Measurements from ENCODE around the gene KCTD5.

Gene KCTD5

GRCh38 chr16:2748757-2749455, 66.6 kb downstream of the KCTD5 start:
- H3K4me3 ChIP-seq (ENCODE audit: low read depth, low read length), result no peak overlapping the region

- H3K4me3 ChIP-seq (ENCODE audit: low read depth, low read length), result no peak overlapping the region
Measured at GRCh38 chr16:2749476-2749875, 67.2 kb downstream of the KCTD5 start.

- H3K4me3 ChIP-seq (ENCODE audit: low read depth, low read length), result no peak overlapping the region
Measured at GRCh38 chr16:2749936-2750335, 67.6 kb downstream of the KCTD5 start.

GRCh38 chr16:2751577-2752034, 69.3 kb downstream of the KCTD5 start:
- peak overlapping the region; percentile 96 for H3K4me3 ChIP-seq (ENCODE audit: low read depth, low read length)

- peak within 1 kb of the TSS; percentile 96 for H3K4me3 ChIP-seq (ENCODE audit: low read depth, low read length)
Measured at GRCh38 chr16:2752035-2752849, 69.9 kb downstream of the KCTD5 start, which contains the start of gene SRRM2. TSS of gene SRRM2 (plus strand) at chr16:2752638. CDS start at chr16:2756365, 3,727 bp downstream.

- H3K4me3 ChIP-seq (ENCODE audit: low read depth, low read length), result peak overlapping the region; percentile 96
Measured at GRCh38 chr16:2752850-2753732, 70.8 kb downstream of the KCTD5 start.

- peak overlapping the region; percentile 96 for H3K4me3 ChIP-seq (ENCODE audit: low read depth, low read length)
Measured at GRCh38 chr16:2753733-2754020, 71.4 kb downstream of the KCTD5 start.

- H3K4me3 ChIP-seq (ENCODE audit: low read depth, low read length), result no peak overlapping the region
Measured at GRCh38 chr16:2755158-2755557, 72.8 kb downstream of the KCTD5 start.

- H3K4me3 ChIP-seq (ENCODE audit: low read depth, low read length), result no peak overlapping the region
Measured at GRCh38 chr16:2756288-2757015, 74.1 kb downstream of the KCTD5 start.

GRCh38 chr16:2757344-2757743, 75.0 kb downstream of the KCTD5 start:
- no peak overlapping the region for H3K4me3 ChIP-seq (ENCODE audit: low read depth, low read length)

Measured in iPS-11a (cell line).